Muscle of arm (tissue), 12 donors: ENCODE data around the gene MGAT4C. TPM values are rescaled to one million over a fixed set of nuclear protein-coding genes. Genes with fewer than 3 reads are reported as not detected.

ENCODE experiments used
- DNase-seq: peaks from one replicate; pipeline ENCODE4 v3.0.0-alpha.2; 2013
- polyA plus RNA-seq, 12 donors: library from polyadenylated mRNA; unstranded; fragments of 120-200 nt; gene quantifications; one replicate each; pipeline ENCODE4 v1.2.1, GENCODE V29; 2013; ENCODE audit not compliant: insufficient read length in 12 of 12

The MGAT4C gene
- polyA plus RNA-seq, 12 donors: 0.38 to 2.2 (median 0.91) TPM; not detected in 2

DNA sequence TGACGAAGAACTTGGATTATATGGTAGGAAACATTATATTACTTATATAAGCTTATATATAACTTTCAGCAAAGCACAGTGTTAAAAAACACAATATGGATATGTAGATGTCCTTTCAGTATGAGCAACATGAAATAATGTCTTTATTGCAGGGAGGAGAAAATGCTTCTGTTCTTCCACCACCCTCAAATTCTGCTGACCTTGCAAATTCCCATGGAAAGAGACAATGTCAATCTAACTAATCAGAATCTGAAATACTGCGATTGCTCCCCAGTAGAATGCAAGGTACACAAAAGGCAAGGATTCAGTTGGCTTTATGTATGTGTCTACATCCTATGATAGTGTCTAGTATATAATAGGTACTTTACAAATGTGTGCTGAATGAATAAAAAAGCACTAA lies 26.4 kb downstream of the MGAT4C start:
- no peak for DNase-seq

DNA sequence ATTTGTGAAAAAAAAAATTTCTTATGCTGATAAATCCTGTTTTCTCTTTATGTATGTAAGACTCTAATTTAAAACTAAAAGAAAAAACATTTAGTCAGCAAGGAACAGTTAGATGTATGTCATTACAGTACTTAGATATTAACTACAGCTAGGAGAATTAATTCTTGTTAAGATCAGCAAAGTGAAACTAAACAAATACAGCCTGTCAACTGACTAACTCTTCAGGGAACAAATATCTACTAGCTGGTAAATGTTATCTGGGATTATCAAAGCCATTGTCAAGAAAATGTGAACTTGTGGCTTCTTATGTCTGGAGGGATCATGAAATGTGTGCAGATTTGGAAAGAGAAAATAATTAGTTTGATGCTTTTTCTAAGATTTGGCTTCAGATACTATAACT lies 27.5 kb downstream of the MGAT4C start:
- DNase-seq: no peak

DNA sequence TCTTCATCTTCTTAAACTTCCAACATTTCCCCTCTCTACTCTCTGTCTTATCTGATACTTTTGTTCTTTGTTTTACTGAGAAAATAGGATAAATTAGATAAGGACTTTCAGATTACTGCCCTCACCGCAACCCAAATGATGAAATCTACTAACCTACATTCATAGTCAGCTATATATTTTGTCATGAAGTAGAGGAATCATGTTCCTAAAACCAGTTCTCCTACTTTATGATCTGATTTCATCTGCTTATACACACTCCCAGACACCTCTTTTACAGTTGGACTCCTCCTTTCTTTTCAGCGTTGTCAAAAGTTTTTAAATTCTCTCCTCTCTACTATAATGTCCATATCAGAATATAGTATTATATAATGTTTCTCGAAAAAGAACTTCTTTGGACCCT lies 29.7 kb downstream of the MGAT4C start:
- DNase-seq: no peak

DNA sequence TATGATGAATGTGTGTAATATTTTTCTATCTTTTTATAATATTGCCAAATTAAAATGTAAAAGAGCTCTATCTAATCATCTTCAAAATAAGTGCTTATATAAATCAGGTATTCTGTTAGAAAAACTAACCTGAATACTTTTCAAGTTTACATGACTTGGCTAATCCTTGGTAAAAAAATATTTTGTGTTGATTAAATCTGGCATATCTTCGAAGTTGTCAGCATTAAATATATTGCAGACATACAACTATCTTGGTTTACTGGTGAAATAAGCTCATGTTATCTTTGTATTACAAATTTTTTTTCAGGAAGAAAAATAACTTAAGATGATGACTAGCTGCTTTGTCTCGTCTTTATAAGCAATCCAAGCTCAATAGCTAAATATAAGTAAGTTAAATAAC lies 39.6 kb downstream of the MGAT4C start:
- DNase-seq: no peak

DNA sequence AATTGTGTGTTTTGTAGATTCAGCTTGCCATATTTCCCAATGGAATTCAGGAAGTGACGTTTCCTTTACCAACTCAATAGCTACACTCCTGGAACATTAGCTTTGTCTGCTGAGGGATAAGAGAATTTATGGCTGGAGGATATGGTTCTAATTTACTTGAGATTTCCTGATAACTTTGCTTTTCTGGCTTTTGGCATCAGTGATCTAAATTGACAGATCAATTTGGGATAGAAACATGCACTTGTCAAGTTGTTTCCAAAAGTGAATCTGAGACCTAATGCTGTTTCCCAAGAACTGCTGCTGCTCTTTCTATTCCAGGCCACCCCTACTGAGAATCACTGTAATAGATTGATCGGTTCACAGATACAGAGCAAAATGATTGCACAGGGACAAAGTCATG lies 43.2 kb downstream of the MGAT4C start:
- DNase-seq: no peak

DNA sequence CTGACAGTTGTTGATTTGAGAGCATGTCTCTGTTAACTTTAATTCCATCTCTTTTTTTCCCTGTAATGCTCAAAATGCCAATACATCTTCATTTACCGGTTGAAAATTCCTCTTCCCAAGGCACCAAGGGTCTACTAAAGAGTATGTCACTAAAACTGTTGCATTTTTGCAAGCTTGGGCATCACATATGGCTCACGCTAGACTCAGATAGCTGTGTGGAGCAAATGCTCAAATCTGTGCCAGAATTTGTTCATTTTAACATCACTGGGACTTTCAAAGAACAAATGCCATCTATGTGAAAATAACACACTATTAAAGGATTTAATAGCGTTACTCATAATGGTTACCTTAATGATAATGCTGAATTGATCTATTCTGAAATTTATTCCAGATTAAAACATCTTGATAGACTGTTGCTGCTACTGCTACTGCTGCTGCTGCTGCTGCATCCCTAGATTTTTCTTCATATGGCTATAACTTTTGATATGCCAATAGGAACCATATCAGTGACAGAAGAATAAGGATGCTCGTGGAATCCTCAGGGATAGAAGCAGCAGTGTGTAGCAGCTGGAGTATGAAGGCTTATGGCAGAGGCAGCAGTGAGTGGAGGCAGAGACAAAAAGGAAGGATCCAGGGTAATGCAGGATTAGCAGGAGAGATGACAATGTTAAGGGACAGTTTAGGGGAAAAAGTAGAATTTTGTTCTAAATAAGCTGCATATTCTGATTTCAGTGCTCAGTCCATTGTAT lies 57.3 kb downstream of the MGAT4C start:
- no peak for DNase-seq

DNA sequence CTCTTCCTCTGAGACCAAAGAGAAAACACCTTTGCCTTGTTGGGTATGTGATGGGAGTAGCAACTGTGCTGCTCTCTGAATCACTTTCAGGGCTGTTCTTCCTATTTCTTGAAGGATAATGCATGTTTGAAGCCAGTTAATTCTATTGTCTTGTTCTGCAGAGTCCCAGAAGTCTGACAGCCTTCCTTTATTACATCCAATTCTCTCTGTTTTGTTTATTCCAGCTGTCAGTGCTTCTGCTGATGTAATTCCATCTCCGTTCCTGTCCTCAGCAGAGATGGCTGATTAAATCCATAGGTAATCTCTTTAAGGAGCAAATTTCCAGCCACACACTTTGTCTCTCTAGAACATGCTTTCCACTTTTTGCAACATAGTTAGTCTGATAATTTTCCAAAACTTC lies 59.7 kb downstream of the MGAT4C start:
- DNase-seq: no peak

DNA sequence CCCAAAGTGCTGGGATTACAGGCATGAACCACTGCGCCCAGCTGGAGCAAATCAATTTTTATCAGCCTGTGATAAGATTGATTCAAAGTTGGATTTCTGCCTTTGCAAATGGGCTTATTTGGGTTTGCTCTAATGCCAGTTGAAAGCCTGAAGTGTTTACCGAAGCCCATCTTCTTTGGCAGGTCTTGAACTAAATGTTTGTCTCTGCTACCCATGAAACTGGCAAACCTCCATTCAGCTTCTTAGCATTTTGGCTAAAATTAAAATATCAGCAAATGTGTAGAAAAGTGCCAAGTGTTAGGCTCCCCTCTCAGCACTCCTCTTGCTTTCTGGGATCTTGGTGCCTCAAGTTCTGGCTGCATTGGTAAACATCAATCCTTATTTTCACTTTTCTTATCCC lies 61.5 kb downstream of the MGAT4C start:
- DNase-seq: no peak

DNA sequence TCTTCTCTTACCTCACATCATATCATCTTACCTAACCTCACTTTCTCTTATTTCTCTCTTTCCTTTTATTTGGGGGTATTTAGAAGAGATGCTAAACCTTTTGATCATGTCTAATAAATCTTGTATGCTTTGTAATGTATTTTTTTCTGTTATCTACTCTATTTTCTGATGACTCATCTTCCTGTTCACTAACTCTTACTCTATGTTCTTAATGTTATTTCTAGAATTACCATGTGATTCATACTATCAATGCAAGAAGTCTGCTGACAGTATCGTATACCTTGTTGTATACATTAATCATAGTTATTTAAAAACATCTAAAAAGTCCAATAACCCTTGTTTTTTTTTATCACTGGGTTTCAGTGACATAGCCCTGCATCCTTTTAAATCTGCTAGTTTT lies 62.3 kb downstream of the MGAT4C start:
- no peak for DNase-seq

DNA sequence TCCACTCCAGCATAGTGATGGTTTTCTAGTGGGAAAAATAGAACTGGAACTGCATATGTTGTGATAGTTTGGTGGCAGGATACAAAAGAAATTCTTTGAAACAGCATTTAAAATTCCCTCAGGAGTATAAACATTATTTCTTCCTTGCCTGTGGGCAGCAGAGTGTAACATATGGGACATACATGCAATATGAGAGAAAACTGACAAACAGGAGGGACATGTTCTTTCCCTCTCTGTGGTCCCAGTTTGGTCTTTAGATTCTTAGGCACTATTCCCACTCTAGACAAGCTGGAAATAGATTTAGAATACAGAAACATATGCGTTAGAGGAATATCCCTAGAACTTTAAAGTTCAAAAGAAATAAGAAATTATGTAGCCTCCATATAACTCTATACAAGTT lies 68.0 kb downstream of the MGAT4C start:
- no peak for DNase-seq

DNA sequence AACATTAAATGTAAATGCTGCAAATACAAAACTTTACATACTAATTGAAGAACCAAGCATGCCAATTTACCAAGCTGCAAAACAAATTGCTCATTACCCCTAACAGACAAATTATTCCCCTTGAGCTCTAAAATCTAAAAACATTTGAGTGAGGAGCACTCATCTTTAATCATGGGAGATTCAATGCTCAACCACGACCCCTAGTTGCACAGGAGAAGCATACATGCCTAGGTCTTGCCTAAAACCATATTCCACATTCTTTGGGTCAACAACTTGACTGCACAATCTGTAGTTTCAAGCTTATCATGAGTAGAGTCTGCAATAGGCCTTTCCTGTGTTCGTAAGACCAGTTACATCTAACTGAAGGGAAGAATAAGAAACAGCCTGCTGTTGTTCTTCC lies 69.7 kb downstream of the MGAT4C start:
- DNase-seq: no peak

DNA sequence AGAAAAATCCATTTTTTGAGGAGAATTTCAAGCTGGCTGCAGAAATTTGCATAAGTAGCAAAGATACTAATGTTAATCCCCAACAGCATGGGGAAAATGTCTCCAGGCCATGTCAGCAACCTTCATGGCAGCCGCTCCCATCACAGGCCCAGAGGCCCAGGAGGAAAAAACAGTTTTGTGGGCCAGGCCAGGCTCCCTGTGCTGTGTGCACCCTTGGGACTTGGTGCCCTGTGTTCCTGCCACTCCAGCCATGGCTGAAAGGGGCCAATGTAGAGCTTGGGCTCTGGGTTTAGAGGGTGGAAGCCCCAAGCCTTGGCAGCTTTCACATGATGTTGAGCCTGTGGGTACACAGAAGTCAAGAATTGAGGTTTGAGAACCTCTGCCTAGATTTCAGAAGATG lies 76.3 kb downstream of the MGAT4C start:
- no peak for DNase-seq

DNA sequence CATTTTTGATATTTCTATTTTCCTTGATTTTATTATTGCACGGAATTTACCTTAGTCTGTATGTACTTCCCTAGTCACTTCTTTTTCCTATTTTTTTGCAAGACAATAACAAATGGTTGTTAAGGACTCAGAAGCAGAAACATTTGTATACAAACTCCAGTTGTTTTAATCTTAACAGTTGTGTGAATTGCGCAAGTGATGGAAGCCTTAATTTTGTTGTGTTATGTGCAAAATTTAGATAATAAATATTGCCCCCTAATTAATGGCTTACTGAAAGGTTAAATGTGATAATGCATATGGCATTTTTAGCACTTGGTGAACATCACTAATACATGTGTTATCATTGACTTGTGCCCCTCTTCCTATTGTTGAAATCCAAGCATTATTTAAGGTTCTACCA lies 82.0 kb downstream of the MGAT4C start:
- DNase-seq: no peak

DNA sequence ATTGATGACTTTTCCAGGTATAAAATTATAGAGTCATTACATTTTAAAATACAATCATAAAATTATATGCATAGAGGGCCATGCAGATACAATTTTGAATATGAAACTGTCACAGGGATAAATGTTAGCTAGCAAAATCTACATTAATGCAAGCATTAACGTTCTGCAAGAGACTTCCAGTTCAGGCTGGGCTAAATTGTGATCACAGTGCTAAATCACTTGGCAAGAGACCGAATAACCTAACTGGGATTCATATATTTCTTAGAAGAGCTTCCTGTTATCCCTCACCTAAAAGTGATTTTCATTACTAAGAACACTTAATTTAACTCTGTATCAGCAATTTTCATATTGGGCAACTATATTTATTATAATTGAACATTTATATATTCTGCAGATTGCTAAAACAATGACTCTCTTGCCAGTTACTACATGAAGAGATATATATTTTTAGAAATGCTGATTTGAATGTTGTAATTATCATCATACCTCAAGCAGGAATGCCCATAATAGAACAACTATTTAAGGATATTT lies 83.2 kb downstream of the MGAT4C start:
- DNase-seq: no peak

DNA sequence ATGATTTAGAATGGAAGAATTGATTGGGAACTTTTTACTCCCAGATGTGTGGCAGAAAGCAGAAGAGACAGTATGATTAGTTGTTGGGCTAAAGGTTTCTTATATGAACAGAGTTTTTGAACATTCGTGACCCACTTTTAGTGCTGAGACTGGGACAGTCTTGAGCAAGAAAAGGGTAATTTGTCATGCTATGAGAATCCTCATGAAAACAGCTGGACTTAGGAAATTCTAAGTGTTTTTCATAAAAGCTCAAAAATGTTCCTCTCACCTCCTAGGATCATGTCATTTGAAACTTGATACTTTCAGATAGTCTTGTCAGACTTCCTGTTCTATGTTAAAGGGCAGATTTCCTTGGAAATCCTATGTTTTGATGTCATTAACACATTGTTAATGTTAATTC lies 86.1 kb downstream of the MGAT4C start:
- no peak for DNase-seq

DNA sequence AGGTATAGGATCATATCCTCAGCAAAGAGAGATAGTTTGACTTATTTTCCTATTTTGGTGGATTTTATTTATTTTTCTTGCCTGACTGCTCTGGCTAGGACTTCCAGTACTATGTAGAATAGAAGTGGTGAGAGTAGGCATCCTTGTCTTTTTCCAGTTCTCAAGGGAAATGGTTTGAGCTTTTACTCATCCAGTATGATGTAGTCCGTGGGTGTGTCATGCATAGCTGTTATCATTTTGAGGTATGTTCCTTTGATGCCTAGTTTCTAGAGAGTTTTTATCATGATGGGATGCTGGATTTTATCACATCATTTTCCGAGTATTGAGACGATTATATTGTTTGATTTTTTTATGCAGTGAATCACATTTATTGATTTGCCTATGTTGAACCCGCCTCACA lies 97.2 kb downstream of the MGAT4C start:
- DNase-seq: no peak

DNA sequence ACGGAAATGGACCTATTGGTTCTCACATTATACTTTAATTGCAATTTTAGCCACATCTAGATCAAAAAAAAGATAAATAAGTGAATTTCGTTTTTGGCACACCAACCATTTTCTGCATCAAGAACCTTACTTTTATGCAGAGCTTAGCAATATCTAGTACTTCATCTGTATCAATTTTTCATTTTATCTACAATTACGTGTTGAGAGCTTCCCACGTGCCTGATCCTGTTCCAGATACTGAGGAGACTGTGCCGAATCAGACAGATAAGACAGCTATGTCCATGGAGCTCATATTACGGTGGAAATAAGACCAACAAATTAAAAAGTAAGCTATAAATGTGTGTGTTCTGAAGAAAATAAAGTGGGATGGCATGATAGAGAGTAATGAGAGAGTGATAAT lies 101.6 kb downstream of the MGAT4C start:
- no peak for DNase-seq

DNA sequence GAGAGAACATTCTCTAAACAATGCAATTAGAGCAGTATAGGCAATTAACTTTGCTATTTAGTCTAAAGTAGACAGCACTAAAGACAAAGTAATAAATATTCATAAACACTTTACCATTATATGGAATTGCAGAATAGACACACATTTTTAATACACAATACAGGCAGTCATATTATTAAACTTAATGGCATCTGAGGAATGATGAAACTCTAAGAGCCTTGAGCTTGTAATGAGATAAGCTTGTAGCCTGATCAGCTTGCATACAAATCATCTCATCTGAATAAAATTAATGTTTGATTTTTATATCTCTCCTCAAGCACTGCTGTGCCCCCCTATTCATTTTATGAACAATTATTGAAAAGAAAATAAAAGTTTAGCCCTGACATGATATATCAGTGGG lies 107.6 kb downstream of the MGAT4C start:
- DNase-seq: no peak

DNA sequence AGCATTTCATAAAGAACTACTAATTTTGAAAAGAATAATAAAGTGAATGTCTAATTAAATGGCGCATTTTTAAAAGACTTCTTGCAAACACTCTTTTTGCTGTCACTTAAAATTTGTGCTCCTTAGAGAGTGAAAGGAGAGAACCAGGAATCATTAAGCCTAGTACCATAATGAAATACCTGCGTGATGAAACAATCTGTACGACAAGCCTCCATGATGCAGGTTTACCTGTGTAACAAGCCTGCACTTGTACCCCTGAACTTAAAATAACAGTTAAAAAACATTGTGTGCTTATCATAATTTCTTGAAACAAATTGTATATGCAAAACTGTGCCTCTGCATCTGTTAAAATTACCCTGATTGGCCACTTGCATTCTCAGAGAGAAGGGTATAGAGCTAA lies 108.1 kb downstream of the MGAT4C start:
- DNase-seq: no peak

DNA sequence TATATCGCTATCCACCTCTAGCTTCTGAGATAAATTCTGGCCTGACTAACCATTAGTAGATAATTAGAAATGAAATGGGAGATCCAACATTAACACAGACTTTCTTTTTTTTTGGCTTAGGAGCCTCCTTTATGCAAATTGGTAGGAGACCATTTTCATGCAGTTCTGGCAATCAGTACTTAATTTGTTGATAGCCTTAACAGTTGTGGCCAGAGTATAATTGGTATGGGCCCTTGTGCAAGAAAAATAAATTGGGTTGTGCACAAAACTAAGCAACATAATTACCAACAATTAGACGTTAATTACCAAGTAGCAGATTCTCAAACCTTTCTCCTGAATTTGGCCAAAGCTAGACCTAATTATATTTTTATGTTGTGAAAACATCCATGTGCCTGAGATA lies 111.0 kb downstream of the MGAT4C start:
- no peak for DNase-seq

DNA sequence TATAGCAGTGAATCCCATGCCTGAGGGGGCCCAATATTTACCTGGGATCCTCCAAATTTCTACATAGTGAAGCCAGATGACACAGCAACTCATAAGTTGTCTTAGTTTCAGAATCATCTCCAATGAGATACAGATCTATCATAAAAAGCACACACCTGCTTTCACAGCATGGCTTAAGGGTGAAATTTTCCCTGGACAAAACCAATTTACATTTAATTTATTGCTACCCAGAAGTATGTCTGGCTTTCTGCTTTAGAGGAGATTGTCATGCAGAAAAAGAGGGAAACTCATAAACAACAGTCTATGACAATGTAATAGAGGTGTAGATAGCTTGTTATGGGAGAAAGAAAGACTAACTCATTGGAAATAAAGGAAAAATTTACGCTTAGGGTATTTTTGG lies 113.0 kb downstream of the MGAT4C start:
- no peak for DNase-seq

DNA sequence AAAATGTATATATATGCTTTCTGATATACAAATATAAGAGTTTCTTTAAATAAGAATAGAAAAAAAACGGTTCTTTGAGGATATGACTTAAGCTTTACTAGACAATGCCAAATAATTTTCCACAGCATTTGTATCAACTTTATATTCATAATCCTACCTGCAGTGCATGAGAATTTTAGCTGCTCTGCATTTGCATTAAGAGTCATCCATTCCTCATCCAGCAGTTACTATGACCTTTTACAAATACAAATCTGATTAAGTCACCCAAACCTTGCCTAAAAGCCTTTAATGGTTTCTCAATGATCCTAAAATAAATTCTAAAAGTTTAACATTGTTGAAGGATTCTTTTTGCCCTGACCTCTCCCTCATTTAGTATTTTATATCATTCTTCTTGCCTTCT lies 116.5 kb downstream of the MGAT4C start:
- DNase-seq: no peak

DNA sequence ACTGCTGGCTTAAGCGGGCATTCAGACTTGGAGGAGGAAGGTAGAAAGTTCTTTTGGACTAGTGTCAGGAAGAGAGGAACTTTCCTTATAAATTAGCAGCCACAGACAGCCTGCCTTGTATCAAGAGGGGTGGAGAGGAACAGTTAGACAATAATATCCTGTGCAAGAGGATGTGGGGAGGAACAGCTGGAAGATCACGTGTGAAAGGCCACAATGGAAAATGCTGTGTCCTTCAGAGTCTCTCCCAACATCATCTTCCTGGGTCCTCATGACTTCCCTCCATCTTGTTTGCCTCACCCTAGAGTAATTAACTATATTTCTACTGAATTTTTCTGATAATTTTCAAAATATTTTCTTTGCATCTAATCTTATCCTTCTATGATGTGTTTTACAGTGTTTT lies 117.4 kb downstream of the MGAT4C start:
- no peak for DNase-seq

DNA sequence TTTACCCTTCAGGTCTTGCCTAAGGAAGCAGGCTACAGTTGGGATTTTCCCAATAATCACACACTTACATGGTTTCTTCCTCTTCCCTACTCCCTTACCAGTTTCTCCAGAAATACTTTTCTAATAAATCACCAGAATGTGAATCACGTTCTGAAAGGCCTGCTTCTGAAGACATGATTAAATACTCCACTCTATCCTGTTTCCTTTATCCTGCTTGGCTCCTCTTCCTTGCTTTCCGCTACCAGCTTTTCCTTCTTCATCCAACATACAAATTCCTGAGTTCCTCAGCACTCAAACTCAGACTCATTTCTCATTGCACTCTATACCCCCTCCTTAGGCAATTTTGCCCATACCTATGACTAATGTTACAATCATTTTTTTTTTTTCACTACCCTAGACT lies 118.3 kb downstream of the MGAT4C start:
- DNase-seq: no peak
